B cell (primary cell): ENCODE measurements around the gene TM9SF4.

Experiments
- CTCF ChIP-seq: fragments of 200-600 bp; IDR thresholded peaks from one replicate; pipeline ENCODE4 v1.8.0; 2022; ENCODE audit warnings: antibody characterized with exemption, mild to moderate bottlenecking
- EZH2 ChIP-seq: IDR thresholded peaks from 2 replicates; pipeline ENCODE4 v1.6.1; 2012; ENCODE audit warnings: borderline replicate concordance, low read depth, mild to moderate bottlenecking, moderate library complexity, low read length; ENCODE audit not compliant: insufficient read depth, poor library complexity, severe bottlenecking

- TF ChIP-seq CTCF: no peak
- no peak for TF ChIP-seq EZH2
These were observed 44.3 kb downstream of the TM9SF4 start for GRCh38 chr20:32153771-32154170.
